BJ (cell line): ENCODE results near the gene SMYD1. TPM values are rescaled to one million over a fixed set of nuclear protein-coding genes. Genes with fewer than 3 reads are reported as not detected.

Source experiments
- CTCF ChIA-PET: fragments of 350-600 bp; formaldehyde crosslinking; extraction: SDS; loops from one replicate; lab custom pipeline; 2021; ENCODE audit warnings: antibody characterized with exemption, inconsistent platforms; lab: Yijun Ruan, JAX
- POLR2A ChIA-PET: fragments of 300-600 bp; sonication (Branson Sonifier 250); formaldehyde crosslinking; extraction: SDS; loops from one replicate; lab custom pipeline; 2021; ENCODE audit warnings: antibody characterized with exemption; lab: Charles Lee
- DNase-seq: peaks from one replicate; pipeline ENCODE4 v3.0.0-alpha.2; 2011; ENCODE audit warnings: low read depth
- H3K27me3 ChIP-seq: 2 replicates; pipeline ENCODE4 v1.6.0; 2011; ENCODE audit warnings: low read length; ENCODE audit not compliant: control insufficient read depth, insufficient read depth
- H3K36me3 ChIP-seq: 2 replicates; pipeline ENCODE4 v1.5.1; 2011; ENCODE audit warnings: low read length; ENCODE audit not compliant: control insufficient read depth, insufficient read depth
- H3K4me3 ChIP-seq: 2 replicates; pipeline ENCODE4 v1.5.1; 2011; ENCODE audit warnings: low read depth, mild to moderate bottlenecking, control low read depth, low read length
- polyA plus RNA-seq: library from polyadenylated mRNA; depleted of rRNA; stranded (reverse); fragments of >200 nt; gene quantifications from 2 replicates; pipeline ENCODE4 v1.2.3, GENCODE V29; 2011
- TF ChIP-seq, protein P1 (sequence below): IDR thresholded peaks from 2 replicates; pipeline ENCODE4 v1.5.1; 2011; ENCODE audit warnings: low read depth, mild to moderate bottlenecking, control low read depth, inconsistent platforms, low read length, moderate library complexity; ENCODE audit not compliant: insufficient read depth

The SMYD1 gene
- polyA plus RNA-seq, 1 experiment, result not detected

DNA sequence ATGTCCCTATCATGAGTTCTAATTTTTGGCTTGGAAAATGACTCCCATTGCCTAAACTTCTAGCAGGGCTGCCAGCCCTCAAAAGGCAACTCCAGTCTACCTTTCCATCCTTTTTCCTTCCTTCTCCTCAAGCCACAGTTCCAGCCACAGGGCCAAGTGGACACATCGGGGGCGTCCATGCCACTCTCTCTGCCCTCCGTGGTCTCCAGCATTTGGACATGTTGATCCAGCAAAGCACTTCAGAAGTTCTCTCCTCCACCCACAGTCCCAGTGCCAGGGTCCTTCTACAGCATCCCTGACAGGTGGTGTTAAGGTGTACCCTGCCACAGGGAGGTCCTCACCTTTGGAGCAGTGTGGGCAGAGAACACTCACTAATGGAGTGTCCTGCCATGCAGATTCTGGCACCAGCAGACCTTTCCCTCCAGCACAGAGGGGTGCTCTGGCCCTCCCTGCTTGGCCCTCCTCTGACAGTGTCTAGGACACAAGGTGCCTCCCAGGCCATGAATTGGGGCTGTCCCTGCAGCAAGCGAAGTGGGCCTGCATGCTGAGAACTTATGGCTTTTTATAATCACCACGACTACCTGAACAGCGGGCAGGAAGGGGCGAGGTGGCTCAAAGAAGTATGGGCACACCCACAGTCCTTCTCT lies 61.8 kb downstream of the SMYD1 start:
- Histone ChIP-seq H3K4me3 (no peak overlapping the region), H3K36me3 (no peaks in the 10 kb centered on the region), H3K27me3 (no peaks in the 10 kb centered on the region)
- no peak for DNase-seq
- CTCF ChIA-PET, result no interaction called here
- POLR2A ChIA-PET, result interaction anchor here (0.6 kb wide), 1 partner anchor 30 kb away, joined by 3 read pairs; no protein-coding TSS in a partner anchor
- TF ChIP-seq, protein P1, sequence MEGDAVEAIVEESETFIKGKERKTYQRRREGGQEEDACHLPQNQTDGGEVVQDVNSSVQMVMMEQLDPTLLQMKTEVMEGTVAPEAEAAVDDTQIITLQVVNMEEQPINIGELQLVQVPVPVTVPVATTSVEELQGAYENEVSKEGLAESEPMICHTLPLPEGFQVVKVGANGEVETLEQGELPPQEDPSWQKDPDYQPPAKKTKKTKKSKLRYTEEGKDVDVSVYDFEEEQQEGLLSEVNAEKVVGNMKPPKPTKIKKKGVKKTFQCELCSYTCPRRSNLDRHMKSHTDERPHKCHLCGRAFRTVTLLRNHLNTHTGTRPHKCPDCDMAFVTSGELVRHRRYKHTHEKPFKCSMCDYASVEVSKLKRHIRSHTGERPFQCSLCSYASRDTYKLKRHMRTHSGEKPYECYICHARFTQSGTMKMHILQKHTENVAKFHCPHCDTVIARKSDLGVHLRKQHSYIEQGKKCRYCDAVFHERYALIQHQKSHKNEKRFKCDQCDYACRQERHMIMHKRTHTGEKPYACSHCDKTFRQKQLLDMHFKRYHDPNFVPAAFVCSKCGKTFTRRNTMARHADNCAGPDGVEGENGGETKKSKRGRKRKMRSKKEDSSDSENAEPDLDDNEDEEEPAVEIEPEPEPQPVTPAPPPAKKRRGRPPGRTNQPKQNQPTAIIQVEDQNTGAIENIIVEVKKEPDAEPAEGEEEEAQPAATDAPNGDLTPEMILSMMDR, result no peak

DNA sequence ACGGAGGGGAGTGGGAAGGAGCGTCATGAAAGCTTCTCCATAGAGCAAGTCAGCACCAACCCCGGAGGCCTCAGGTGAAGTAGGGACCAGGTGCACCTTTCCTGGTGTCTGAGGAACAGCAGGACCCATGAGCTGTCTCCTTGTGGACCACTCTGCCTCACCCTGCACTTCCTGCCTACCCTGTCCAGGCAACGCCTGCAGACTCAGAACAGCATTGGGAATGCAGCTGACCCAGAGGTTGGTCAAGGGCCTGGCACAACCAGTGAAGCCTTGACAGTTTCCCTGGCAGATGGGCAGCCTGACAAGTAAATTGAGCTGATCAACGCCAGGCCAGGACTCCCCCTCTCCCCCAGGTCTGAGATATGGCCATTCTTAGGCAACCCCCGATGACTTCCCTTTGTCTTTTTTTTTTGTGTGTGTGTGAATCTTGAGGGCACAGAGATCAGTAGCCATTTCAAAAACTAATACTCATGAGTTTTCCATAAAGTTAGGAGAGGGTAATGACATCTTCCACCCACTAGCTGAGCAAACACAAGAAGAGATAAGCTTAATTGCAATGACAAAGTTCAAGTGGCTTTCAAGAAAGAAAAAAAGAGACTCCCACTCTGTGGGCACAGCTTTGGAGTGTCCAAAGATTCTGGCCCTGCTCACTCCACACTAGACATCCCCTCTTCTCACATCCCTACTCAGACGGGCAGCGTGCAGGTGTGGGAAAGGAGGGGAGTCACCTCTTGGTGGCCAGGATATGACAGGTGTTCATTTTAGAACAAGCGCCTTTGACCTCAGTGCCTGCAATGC lies 63.8 kb downstream of the SMYD1 start:
- CTCF ChIA-PET, result interaction anchor here (1.2 kb wide), 1 partner anchor 71 kb away, joined by 6 read pairs; no protein-coding TSS in a partner anchor
- POLR2A ChIA-PET, result no interaction called here
- Histone ChIP-seq H3K36me3 (no peaks in the 10 kb centered on the region), H3K4me3 (no peak overlapping the region), H3K27me3 (0 out of 2 replicates have a peak, but pooled peaks cover 1% of the 10 kb centered on the region)
- no peak for DNase-seq
- TF ChIP-seq, protein P1, result no peak

DNA sequence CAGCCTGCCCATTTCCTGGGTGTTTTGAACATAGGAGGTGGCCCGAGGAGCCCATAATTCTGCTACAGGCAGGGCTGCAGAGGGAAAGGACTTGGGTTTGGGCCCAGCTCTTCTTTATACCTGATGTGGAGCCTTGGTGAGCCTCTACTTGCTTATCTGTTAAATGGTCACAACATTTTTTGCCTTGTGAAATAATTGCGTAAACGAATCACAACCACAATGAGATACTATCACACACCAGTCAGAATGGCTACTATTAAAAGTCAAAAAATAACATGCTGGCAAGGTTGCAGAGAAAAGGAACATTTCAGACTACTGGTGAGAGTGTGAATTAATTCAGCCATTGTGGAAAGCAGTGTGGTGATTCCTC lies 64.4 kb downstream of the SMYD1 start:
- Histone ChIP-seq H3K27me3 (0 out of 2 replicates have a peak, but pooled peaks cover 1% of the 10 kb centered on the region), H3K4me3 (no peak overlapping the region), H3K36me3 (no peaks in the 10 kb centered on the region)
- ChIA-PET CTCF (no interaction called here), POLR2A (no interaction called here)
- DNase-seq, result no peak
- TF ChIP-seq, protein P1, result no peak

DNA sequence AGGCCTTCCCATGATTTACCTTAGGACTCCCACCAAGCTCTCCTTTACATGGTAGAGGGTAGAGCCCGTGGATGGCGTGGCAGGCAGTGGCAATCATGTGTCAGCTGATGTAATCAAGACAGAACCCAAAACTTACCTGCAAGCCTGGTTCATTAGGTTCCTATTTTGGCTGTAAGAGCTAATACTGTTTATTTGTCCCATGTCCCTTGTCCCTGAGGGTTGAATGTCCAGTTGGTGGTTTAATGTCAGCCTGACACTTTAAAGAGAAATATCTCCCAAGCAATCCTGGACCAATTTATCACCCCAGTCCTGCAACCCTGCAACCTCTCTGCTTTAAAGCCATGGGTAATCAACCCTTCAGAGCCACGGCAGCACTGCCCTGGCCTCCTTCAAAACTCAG lies 66.2 kb downstream of the SMYD1 start:
- CTCF ChIA-PET, result interaction anchor here (1.0 to 2.6 kb wide), 3 partner anchors 8 to 74 kb away, joined by 3 to 9 read pairs (median 7); no protein-coding TSS in a partner anchor
- 0 out of 2 replicates have a peak, but pooled peaks cover 1% of the 10 kb centered on the region for H3K27me3 ChIP-seq

More for the DNA sequence above, 66.2 kb downstream of the SMYD1 start:
- Histone ChIP-seq H3K36me3 (no peaks in the 10 kb centered on the region), H3K4me3 (no peak overlapping the region)
- POLR2A ChIA-PET, result no interaction called here
- no peak for DNase-seq
- TF ChIP-seq, protein P1, result no peak
